NK-92 treated with Interleukin-12 subunit alpha and Interleukin-12 subunit beta, amount 100 ng/mL, for 24 hours (cell line): ENCODE measurements around the gene VOPP1.

Source experiments
- DNase-seq: peaks from one replicate; lab custom pipeline; 2025; lab: John Stamatoyannopoulos, UW

VOPP1 gene

GRCh38 chr7:55532150-55532917 lies 40.0 kb downstream of the VOPP1 start:
- DNase-seq, result no peak

- no peak for DNase-seq
Observed at GRCh38 chr7:55531536-55531935, 40.8 kb downstream of the VOPP1 start.

- DNase-seq, result no peak
Observed at GRCh38 chr7:55527307-55527706, 45.0 kb downstream of the VOPP1 start.

- DNase-seq, result no peak
Observed at GRCh38 chr7:55526770-55527169, 45.5 kb downstream of the VOPP1 start.

GRCh38 chr7:55526329-55526728 lies 46.0 kb downstream of the VOPP1 start:
- DNase-seq, result no peak

GRCh38 chr7:55524558-55525310 lies 47.6 kb downstream of the VOPP1 start:
- no peak for DNase-seq

- no peak for DNase-seq
Observed at GRCh38 chr7:55523366-55523765, 48.9 kb downstream of the VOPP1 start.

- DNase-seq, result no peak
Observed at GRCh38 chr7:55521917-55522902, 50.1 kb downstream of the VOPP1 start.

- no peak for DNase-seq
Observed at GRCh38 chr7:55521512-55521911, 50.8 kb downstream of the VOPP1 start.

GRCh38 chr7:55520426-55521140 lies 51.7 kb downstream of the VOPP1 start:
- DNase-seq, result no peak

GRCh38 chr7:55518836-55519235 lies 53.5 kb downstream of the VOPP1 start:
- no peak for DNase-seq

- DNase-seq, result no peak
Observed at GRCh38 chr7:55517936-55518689, 54.2 kb downstream of the VOPP1 start.

- no peak for DNase-seq
Observed at GRCh38 chr7:55517191-55517633, 55.1 kb downstream of the VOPP1 start.

GRCh38 chr7:55516409-55516808 lies 55.9 kb downstream of the VOPP1 start:
- no peak for DNase-seq

GRCh38 chr7:55515569-55516279 lies 56.6 kb downstream of the VOPP1 start:
- DNase-seq, result no peak

GRCh38 chr7:55514546-55515265 lies 57.6 kb downstream of the VOPP1 start:
- DNase-seq, result no peak

GRCh38 chr7:55513868-55514267 lies 58.4 kb downstream of the VOPP1 start:
- DNase-seq, result no peak

- DNase-seq, result no peak
Observed at GRCh38 chr7:55512635-55513191, 59.6 kb downstream of the VOPP1 start.

- DNase-seq, result no peak
Observed at GRCh38 chr7:55510621-55511020, 61.7 kb downstream of the VOPP1 start.
